ENCODE results near the gene CLSTN2. TPM values are rescaled to one million over a fixed set of nuclear protein-coding genes. Genes with fewer than 3 reads are reported as not detected.

Gene CLSTN2
- total and polyA plus RNA-seq, 3 donors from 2014 or later, result 3.1 to 5.7 (median 3.8) TPM

GRCh38 chr3:140433431-140433830 lies 498.4 kb downstream of the CLSTN2 start:
- Histone ChIP-seq H3K27ac (no peak overlapping the region), H3K4me1 (no peaks in the 10 kb centered on the region), H3K27me3 (no peaks in the 10 kb centered on the region), H3K9me3 (no peaks in the 10 kb centered on the region), H3K36me3 (ENCODE audit: low read depth, missing control alignments) (no peaks in the 10 kb centered on the region), H3K4me3 (no peak overlapping the region)
- DNase-seq, result no peak
- 88 to 96% methylated on average over 2 of the region's 2 CpGs for WGBS, 2 donors
- TF ChIP-seq POLR2A (IDR thresholded peaks at IDR 0.05) (no peak), CTCF (IDR thresholded peaks at IDR 0.05) (no peak)
- intact Hi-C loops (cut with DNase I; ENCODE audit: low total_unique reads), result no loop called here

GRCh38 chr3:140434261-140434905 lies 499.4 kb downstream of the CLSTN2 start:
- no peaks in the 10 kb centered on the region for H3K4me1 ChIP-seq
- no peaks in the 10 kb centered on the region for H3K36me3 ChIP-seq (ENCODE audit: low read depth, missing control alignments)
- TF ChIP-seq CTCF (IDR thresholded peaks at IDR 0.05), result no peak
- no peak for TF ChIP-seq POLR2A (IDR thresholded peaks at IDR 0.05)
- WGBS, 2 donors, result 80 to 84% methylated on average over 4 to 5 of the region's 5 CpGs
- DNase-seq, result no peak
- no peak overlapping the region for H3K4me3 ChIP-seq
- no peaks in the 10 kb centered on the region for H3K27me3 ChIP-seq
- H3K9me3 ChIP-seq, result no peaks in the 10 kb centered on the region
- no peak overlapping the region for H3K27ac ChIP-seq
- intact Hi-C loops (cut with DNase I; ENCODE audit: low total_unique reads), result no loop called here

- Histone ChIP-seq H3K27ac (no peak overlapping the region), H3K27me3 (no peaks in the 10 kb centered on the region), H3K36me3 (ENCODE audit: low read depth, missing control alignments) (no peaks in the 10 kb centered on the region), H3K9me3 (no peaks in the 10 kb centered on the region), H3K4me3 (no peak overlapping the region), H3K4me1 (no peaks in the 10 kb centered on the region)
- TF ChIP-seq POLR2A (IDR thresholded peaks at IDR 0.05), result no peak
- TF ChIP-seq CTCF (IDR thresholded peaks at IDR 0.05), result no peak
- intact Hi-C loops (cut with DNase I; ENCODE audit: low total_unique reads), result no loop called here
- DNase-seq, result no peak
- 89 to 94% methylated on average over 3 to 4 of the region's 4 CpGs for WGBS, 2 donors
Observed at GRCh38 chr3:140436421-140436820, 501.4 kb downstream of the CLSTN2 start.

- intact Hi-C loops (cut with DNase I; ENCODE audit: low total_unique reads), result no loop called here
- H3K9me3 ChIP-seq, result no peaks in the 10 kb centered on the region
- DNase-seq, result no peak
- TF ChIP-seq POLR2A (IDR thresholded peaks at IDR 0.05) (no peak), CTCF (IDR thresholded peaks at IDR 0.05) (no peak)
- H3K4me1 ChIP-seq, result no peaks in the 10 kb centered on the region
- 80 to 82% methylated on average over 5 to 6 of the region's 6 CpGs for WGBS, 2 donors
- H3K4me3 ChIP-seq, result no peak overlapping the region
- no peaks in the 10 kb centered on the region for H3K27me3 ChIP-seq
- H3K27ac ChIP-seq, result no peak overlapping the region
- H3K36me3 ChIP-seq (ENCODE audit: low read depth, missing control alignments), result no peaks in the 10 kb centered on the region
Observed at GRCh38 chr3:140438736-140439470, 503.9 kb downstream of the CLSTN2 start.
